Epithelial cell of esophagus (primary cell): Measurements from ENCODE around the gene TGM2.

Source experiments
- DNase-seq: peaks from one replicate; pipeline ENCODE4 v3.0.0; 2010; ENCODE audit warnings: low read depth
- H3K4me3 ChIP-seq: 2 replicates; pipeline ENCODE4 v1.5.1; 2011; ENCODE audit warnings: mild to moderate bottlenecking, low read length, control low read depth
- CTCF ChIP-seq: IDR thresholded peaks from 2 replicates; pipeline ENCODE4 v1.5.1; 2011; ENCODE audit warnings: low read depth, mild to moderate bottlenecking, low read length, control low read depth, inconsistent platforms; ENCODE audit not compliant: insufficient read depth; ENCODE audit errors: missing control alignments

Gene TGM2

DNA sequence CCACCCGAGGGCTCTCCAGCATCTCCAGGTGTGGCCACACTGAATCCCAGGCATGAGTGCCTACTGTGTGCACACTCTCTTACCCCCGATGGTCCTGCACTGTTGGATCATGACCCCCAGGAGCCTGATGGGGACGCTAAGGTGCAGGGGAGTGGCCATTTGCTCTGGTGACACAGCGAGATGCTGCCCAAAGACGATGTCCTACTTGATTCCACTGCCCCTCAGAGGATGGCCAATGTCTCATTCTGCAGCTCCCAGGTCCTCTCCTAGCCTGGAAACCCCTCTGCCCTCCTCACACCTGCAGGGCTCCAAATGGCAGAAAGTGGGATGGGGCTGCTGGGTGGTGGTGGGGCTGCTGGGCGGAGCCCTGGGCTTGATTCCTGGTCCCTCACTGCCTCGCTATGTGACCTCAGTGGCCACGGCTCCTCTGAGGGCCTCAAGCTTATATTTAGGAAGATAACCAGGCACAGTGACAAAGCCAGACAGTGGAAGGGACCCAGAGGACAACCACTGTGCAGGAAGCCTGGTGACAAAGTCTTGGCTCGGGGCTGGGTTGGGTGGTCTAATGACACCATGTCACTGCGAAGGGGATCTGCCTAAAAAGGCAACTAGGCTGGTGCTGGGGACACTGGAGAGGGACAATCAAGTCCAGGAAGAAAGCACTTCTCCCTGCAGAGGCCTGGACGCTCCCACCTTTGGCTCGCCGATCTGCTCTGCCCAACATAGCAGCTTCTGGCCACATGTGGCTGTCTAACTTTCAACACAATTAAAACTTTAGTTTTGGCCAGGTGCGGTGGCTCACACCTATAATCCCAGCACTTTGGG, 28.4 kb downstream of the TGM2 start:
- no peak overlapping the region for H3K4me3 ChIP-seq
- DNase-seq = no peak
- no peak for TF ChIP-seq CTCF

- no peak overlapping the region for H3K4me3 ChIP-seq
- no peak for TF ChIP-seq CTCF
- no peak for DNase-seq
These were observed 29.2 kb downstream of the TGM2 start for GRCh38 chr20:38135651-38136420.

- TF ChIP-seq CTCF = no peak
- no peak for DNase-seq
- no peak overlapping the region for H3K4me3 ChIP-seq
These were observed 29.8 kb downstream of the TGM2 start for GRCh38 chr20:38135271-38135650.

GRCh38 chr20:38134427-38135270, 30.4 kb downstream of the TGM2 start:
- DNase-seq = no peak
- TF ChIP-seq CTCF = no peak
- no peak overlapping the region for H3K4me3 ChIP-seq

DNA sequence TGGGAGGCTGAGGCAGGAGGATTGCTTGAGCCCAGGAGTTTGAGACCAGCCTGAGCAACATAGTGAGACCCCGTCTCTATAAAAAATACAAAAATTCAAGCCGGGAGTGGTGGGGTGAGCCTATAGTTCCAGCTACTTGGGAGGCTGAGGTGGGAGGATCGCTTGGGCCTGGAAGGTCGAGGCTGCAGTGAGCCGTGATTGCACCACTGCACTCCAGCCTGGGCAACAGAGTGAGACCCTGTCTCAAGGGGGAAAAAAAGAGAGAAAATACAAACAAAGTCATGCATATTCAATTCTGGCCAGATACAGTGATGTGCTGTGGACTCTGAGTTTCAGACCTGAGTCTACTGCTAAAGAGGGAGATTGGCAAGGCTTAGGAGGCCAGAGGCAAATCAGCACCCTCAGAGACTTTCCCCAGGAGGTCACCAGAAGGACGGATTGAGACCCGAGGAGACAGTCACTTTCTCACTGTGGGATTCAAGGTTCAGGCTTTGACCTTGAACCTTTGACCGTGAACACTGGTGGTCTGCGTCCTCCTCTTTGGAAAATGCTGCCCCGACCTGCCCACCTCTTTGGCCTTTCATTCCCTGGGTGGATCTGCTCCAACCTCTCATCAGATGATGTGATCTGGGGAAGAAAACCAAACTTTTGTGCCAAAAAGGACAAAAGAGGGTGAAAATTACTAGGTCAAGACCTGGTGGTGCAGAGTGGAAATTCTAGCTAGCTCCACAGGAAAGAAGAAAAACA, 31.2 kb downstream of the TGM2 start:
- no peak for TF ChIP-seq CTCF
- DNase-seq = no peak
- no peak overlapping the region for H3K4me3 ChIP-seq

GRCh38 chr20:38132910-38133501, 32.1 kb downstream of the TGM2 start:
- DNase-seq = no peak
- TF ChIP-seq CTCF = no peak
- no peak overlapping the region for H3K4me3 ChIP-seq
